H1 (cell line): ENCODE measurements around the gene WDFY3. TPM values are rescaled to one million over a fixed set of nuclear protein-coding genes. Genes with fewer than 3 reads are reported as not detected.

Experiments used
- CTCF ChIA-PET: fragments of 300-600 bp; sonication (Branson Sonifier 250); formaldehyde crosslinking; loops from one replicate; lab custom pipeline; 2021; ENCODE audit not compliant: partially characterized antibody; lab: Charles Lee
- POLR2A ChIA-PET: fragments of 300-600 bp; sonication (Branson Sonifier 250); formaldehyde crosslinking; loops from one replicate; lab custom pipeline; 2021; ENCODE audit warnings: inconsistent platforms; ENCODE audit not compliant: partially characterized antibody; lab: Charles Lee
- DNase-seq, 2 experiments: peaks; one replicate each; pipeline versions ENCODE4 v3.0.0 to v3.0.0-alpha.2; 2010 to 2022; ENCODE audit warnings: low spot score in 2 of 2, low read depth in 1 of 2, mixed read lengths in 1 of 2
- FAIRE-seq: peaks from 2 replicates; lab custom pipeline; 2011; peaks lifted over from hg19 to GRCh38; lab: Jason Lieb, UNC
- H2AFZ ChIP-seq: 2 replicates; pipeline ENCODE4 v1.8.1; 2012; ENCODE audit warnings: low read length, inconsistent platforms
- H2AK5ac ChIP-seq: 2 replicates; pipeline ENCODE4 v1.6.1; 2013; ENCODE audit warnings: low read depth, low read length
- H2BK120ac ChIP-seq: replicated peaks from 2 replicates; pipeline ENCODE3; 2013; ENCODE audit warnings: low read depth, low read length, inconsistent platforms
- H2BK12ac ChIP-seq: 2 replicates; pipeline ENCODE4 v1.6.1; 2013; ENCODE audit warnings: low read depth, low read length
- H2BK15ac ChIP-seq: 2 replicates; pipeline ENCODE4 v1.6.1; 2013; ENCODE audit warnings: low read length
- H2BK20ac ChIP-seq: 2 replicates; pipeline ENCODE4 v1.6.1; 2013; ENCODE audit warnings: low read length
- H2BK5ac ChIP-seq: 2 replicates; pipeline ENCODE4 v1.6.1; 2013; ENCODE audit warnings: low read depth, low read length
- H3K14ac ChIP-seq: 2 replicates; pipeline ENCODE4 v1.6.1; 2013; ENCODE audit warnings: inconsistent platforms; ENCODE audit not compliant: insufficient read length
- H3K18ac ChIP-seq: 2 replicates; pipeline ENCODE4 v1.6.1; 2013; ENCODE audit warnings: low read length; ENCODE audit errors: extremely low read depth
- H3K23ac ChIP-seq: 2 replicates; pipeline ENCODE4 v1.6.1; 2013; ENCODE audit warnings: inconsistent platforms; ENCODE audit not compliant: insufficient read length
- H3K23me2 ChIP-seq: 2 replicates; pipeline ENCODE4 v1.6.1; 2013; ENCODE audit warnings: low read depth, low read length
- H3K27ac ChIP-seq: 2 replicates; pipeline ENCODE4 v1.6.1; 2011; ENCODE audit warnings: low read depth, low read length, inconsistent platforms
- H3K27me3 ChIP-seq, 4 experiments: replicated peaks in 1 of 4; 1 replicate in 1 of 4; 2 replicates in 3 of 4; pipeline versions ENCODE4 v1.6.1 to v1.8.1; 2011 to 2013; ENCODE audit warnings: low read length in 3 of 4, mild to moderate bottlenecking in 3 of 4, inconsistent platforms in 2 of 4, mixed read lengths in 2 of 4, moderate library complexity in 1 of 4; ENCODE audit not compliant: control insufficient read depth in 3 of 4, insufficient read depth in 3 of 4; ENCODE audit errors: extremely low read depth in 1 of 4
- H3K36me3 ChIP-seq, 4 experiments: 2 replicates each; pipeline versions ENCODE4 v1.6.1 to v1.8.1; 2011 to 2013; ENCODE audit warnings: mild to moderate bottlenecking in 4 of 4, low read length in 3 of 4, moderate library complexity in 2 of 4, control low read depth in 1 of 4, inconsistent platforms in 1 of 4; ENCODE audit not compliant: insufficient read depth in 4 of 4, control insufficient read depth in 2 of 4
- H3K4ac ChIP-seq: replicated peaks from 2 replicates; pipeline ENCODE3; 2013; ENCODE audit warnings: low read length, low read depth, mixed read lengths, inconsistent platforms; ENCODE audit not compliant: insufficient read length
- H3K4me1 ChIP-seq, 4 experiments: replicated peaks in 1 of 4; 1 replicate in 1 of 4; 2 replicates in 3 of 4; pipeline versions ENCODE4 v1.6.1 to v1.8.1; 2011 to 2013; ENCODE audit warnings: low read length in 3 of 4, inconsistent platforms in 2 of 4, mixed read lengths in 1 of 4; ENCODE audit not compliant: insufficient read depth in 4 of 4, control insufficient read depth in 3 of 4
- H3K4me2 ChIP-seq, 2 experiments: 2 replicates each; pipeline versions ENCODE4 v1.6.1 to v1.8.1; 2011 to 2013; ENCODE audit warnings: low read depth in 2 of 2, low read length in 2 of 2, control low read depth in 1 of 2, inconsistent platforms in 1 of 2, mild to moderate bottlenecking in 1 of 2; ENCODE audit not compliant: insufficient read depth in 1 of 2
- H3K4me3 ChIP-seq, 4 experiments: fragments of 200-600, 300-600 bp in 1 of 4; sonication (generic), shearing (Covaris generic), sonication (Bioruptor Twin) in 1 of 4; 2 replicates each; pipeline versions ENCODE4 v1.5.1 to v1.8.1; 2011 to 2016; ENCODE audit warnings: low read length in 4 of 4, low read depth in 3 of 4, control low read depth in 2 of 4, inconsistent platforms in 2 of 4, mild to moderate bottlenecking in 2 of 4, mixed read lengths in 1 of 4, moderate library complexity in 1 of 4; ENCODE audit not compliant: insufficient read depth in 2 of 4; ENCODE audit errors: extremely low read depth in 1 of 4
- H3K56ac ChIP-seq: replicated peaks from 2 replicates; pipeline ENCODE3; 2013; ENCODE audit warnings: low read depth, mild to moderate bottlenecking, mixed read lengths, low read length, inconsistent platforms; ENCODE audit not compliant: insufficient read length
- H3K79me1 ChIP-seq: 2 replicates; pipeline ENCODE4 v1.6.1; 2013; ENCODE audit warnings: low read depth, low read length, control low read depth
- H3K79me2 ChIP-seq, 2 experiments: 2 replicates each; pipeline versions ENCODE4 v1.6.1 to v1.8.1; 2012 to 2013; ENCODE audit warnings: low read length in 2 of 2, mild to moderate bottlenecking in 2 of 2, inconsistent platforms in 1 of 2; ENCODE audit not compliant: insufficient read depth in 2 of 2, control insufficient read depth in 1 of 2
- H3K9ac ChIP-seq, 4 experiments: replicated peaks in 1 of 4; 1 replicate in 1 of 4; 2 replicates in 3 of 4; pipeline versions ENCODE4 v1.6.1 to v1.8.1; 2011 to 2013; ENCODE audit warnings: low read depth in 3 of 4, low read length in 3 of 4, control low read depth in 2 of 4, mild to moderate bottlenecking in 2 of 4, moderate library complexity in 2 of 4, inconsistent platforms in 1 of 4; ENCODE audit errors: extremely low read depth in 1 of 4
- H3K9me3 ChIP-seq, 2 experiments: 2 replicates each; pipeline versions ENCODE4 v1.6.1 to v1.8.1; 2012 to 2013; ENCODE audit warnings: mild to moderate bottlenecking in 2 of 2, moderate library complexity in 2 of 2, control low read depth in 1 of 2, inconsistent platforms in 1 of 2, low read depth in 1 of 2, low read length in 1 of 2, mixed read lengths in 1 of 2; ENCODE audit not compliant: insufficient read depth in 2 of 2
- H4K20me1 ChIP-seq, 2 experiments: replicated peaks in 1 of 2; 2 replicates each; pipeline versions ENCODE3 to v1.8.1; 2011 to 2013; ENCODE audit warnings: inconsistent platforms in 2 of 2, low read length in 2 of 2, mild to moderate bottlenecking in 1 of 2; ENCODE audit not compliant: insufficient read depth in 2 of 2, control insufficient read depth in 1 of 2
- H4K5ac ChIP-seq: 2 replicates; pipeline ENCODE4 v1.6.1; 2013; ENCODE audit warnings: low read length, low read depth, mixed read lengths, inconsistent platforms; ENCODE audit not compliant: insufficient read length
- H4K8ac ChIP-seq: 2 replicates; pipeline ENCODE4 v1.8.0; 2013; ENCODE audit warnings: mild to moderate bottlenecking, moderate library complexity, low read length, inconsistent platforms; ENCODE audit not compliant: insufficient read depth; ENCODE audit errors: extremely low read depth
- H4K91ac ChIP-seq: replicated peaks from 2 replicates; pipeline ENCODE3; 2013; ENCODE audit warnings: low read length, mixed read lengths, inconsistent platforms; ENCODE audit not compliant: insufficient read length
- CBX8 ChIP-seq: fragments of 300-800, 300-1000 bp; sonication (generic); IDR thresholded peaks from 2 replicates; pipeline ENCODE4 v1.7.1; 2016; ENCODE audit warnings: low read depth, low read length, borderline replicate concordance
- CTBP2 ChIP-seq: IDR thresholded peaks from 2 replicates; pipeline ENCODE4 v1.7.0; 2011; ENCODE audit warnings: borderline replicate concordance, mild to moderate bottlenecking, moderate library complexity, mixed read lengths, low read length; ENCODE audit not compliant: insufficient read depth, insufficient read length
- GTF2F1 ChIP-seq: IDR thresholded peaks from 2 replicates; pipeline ENCODE4 v1.6.1; 2012; ENCODE audit warnings: low read depth, low read length, improper control_type of control experiment, borderline replicate concordance
- PHF8 ChIP-seq: fragments of 200-600 bp; sonication (generic); conservative IDR thresholded peaks from 2 replicates; pipeline ENCODE4 v1.7.1; 2012; ENCODE audit warnings: low read depth, mild to moderate bottlenecking, inconsistent platforms, low read length, moderate library complexity
- SRF ChIP-seq: IDR thresholded peaks from 2 replicates; pipeline ENCODE4 v1.6.1; 2011; ENCODE audit warnings: mild to moderate bottlenecking, low read depth, low read length, moderate library complexity
- SUZ12 ChIP-seq: fragments of 200-600 bp; sonication (generic); IDR thresholded peaks from 2 replicates; pipeline ENCODE4 v1.6.1; 2012; ENCODE audit warnings: mild to moderate bottlenecking, inconsistent platforms, low read length, moderate library complexity, mixed read lengths
- TAF7 ChIP-seq: optimal IDR thresholded peaks from 2 replicates; pipeline ENCODE3; 2011; ENCODE audit warnings: low read depth, mild to moderate bottlenecking, inconsistent platforms, low read length, moderate library complexity, borderline replicate concordance
- WGBS, 2 experiments: shearing (Covaris generic) in 1 of 2; methylation state at CpG; one replicate each; pipeline versions ENCODE4 v1.1.6 to v1.1.7; 2013 to 2015; ENCODE audit warnings: low lambda C conversion rate in 2 of 2, mixed read lengths in 2 of 2, inconsistent platforms in 1 of 2, low coverage in 1 of 2, missing lambda C conversion rate in 1 of 2; ENCODE audit not compliant: insufficient replicate concordance in 2 of 2, insufficient coverage in 1 of 2, insufficient read length in 1 of 2; ENCODE audit errors: extremely low coverage in 1 of 2, missing lambda C conversion rate in 1 of 2; 5-methylcytosine and 5-hydroxymethylcytosine counted together
- polyA plus RNA-seq, 7 experiments: library from polyadenylated mRNA; depleted of rRNA in 3 of 7; stranded (reverse) in 5 of 7; unstranded in 2 of 7; fragments of >200 nt in 5 of 7; fragments of 200-250 nt in 2 of 7; gene quantifications; 1 replicate in 5 of 7; 2 replicates in 1 of 7; 4 replicates in 1 of 7; pipeline versions ENCODE4 v1.2.1 to v1.2.3, GENCODE V29; 2011 to 2013; ENCODE audit warnings: missing spikeins in 2 of 7, mixed read lengths in 2 of 7
- total RNA-seq: library from RNA; stranded (reverse); fragmentation: NEBNext Ultra II Directional; extraction: Animal tissue kit (Norgen Biotek cat#: 25700); gene quantifications from 2 replicates; pipeline ENCODE4 v1.2.1, GENCODE V29; 2021
- TF ChIP-seq, protein P1 (sequence below): IDR thresholded peaks from 2 replicates; pipeline ENCODE4 v1.6.1; 2012; ENCODE audit warnings: inconsistent platforms
- TF ChIP-seq, protein P2 (sequence below): IDR thresholded peaks from 2 replicates; pipeline ENCODE4 v1.6.1; 2011; ENCODE audit warnings: low read length, improper control_type of control experiment

The WDFY3 gene
- total and polyA plus RNA-seq, 2 of the 8 experiments (the other 6 are each of a cell fraction or from before 2014, with no cell fraction given): 25.6 to 62.4 TPM

DNA sequence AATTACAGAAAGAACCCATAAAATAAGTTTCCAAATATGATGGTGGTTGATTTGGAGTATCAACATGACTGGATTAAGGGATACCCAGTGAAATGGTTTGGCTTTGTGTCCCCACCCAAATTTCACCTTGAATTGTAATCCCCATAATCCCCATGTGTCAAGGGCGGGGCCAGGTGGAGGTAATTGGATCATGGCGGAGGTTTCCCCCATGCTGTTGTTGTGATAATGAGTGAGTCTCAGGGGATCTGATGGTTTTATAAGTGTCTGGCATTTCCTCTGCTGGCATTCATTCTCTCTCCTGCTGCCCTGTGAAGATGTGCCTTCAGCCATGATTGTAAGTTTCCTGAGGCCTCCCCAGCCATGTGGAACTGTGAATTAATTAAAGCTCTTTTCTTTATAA is 39.1 kb downstream of the WDFY3 start:
- H3K9ac ChIP-seq: no peak overlapping the region
- no peak overlapping the region for H3K4ac ChIP-seq
- DNase-seq: no peak
- H3K4me3 ChIP-seq: no peak overlapping the region
- H2BK20ac ChIP-seq: no peak overlapping the region
- H2AK5ac ChIP-seq: no peak overlapping the region
- H3K79me2 ChIP-seq: peaks cover 0 to 37% of the 10 kb centered on the region in 2 experiments; a peak in 2 of 4 replicates
- H2BK5ac ChIP-seq: no peak overlapping the region
- H2BK12ac ChIP-seq: no peak overlapping the region
- no peak overlapping the region for H3K18ac ChIP-seq
- ChIA-PET CTCF (no interaction called here), POLR2A (no interaction called here)
- no peak overlapping the region for H4K5ac ChIP-seq
- H3K56ac ChIP-seq: no peak overlapping the region
- H3K27me3 ChIP-seq: no peaks in the 10 kb centered on the region
- no peaks in the 10 kb centered on the region for H4K20me1 ChIP-seq
- no peak overlapping the region for H3K14ac ChIP-seq
- H3K27ac ChIP-seq: no peak overlapping the region
- FAIRE-seq: no peak
- WGBS, 2 experiments: 59% methylated on average over 2 of the region's 2 CpGs; no CpG with 5 or more reads in 1 of the 2 experiments
- H3K9me3 ChIP-seq: no peaks in the 10 kb centered on the region
- H4K8ac ChIP-seq: no peak overlapping the region
- H3K4me2 ChIP-seq: no peak overlapping the region
- H3K23me2 ChIP-seq: no peaks in the 10 kb centered on the region
- H4K91ac ChIP-seq: no peak overlapping the region
- H3K4me1 ChIP-seq: peaks cover 0 to 2% (median 1%) of the 10 kb centered on the region in 4 experiments; a peak in 3 of 7 replicates
- no peaks in the 10 kb centered on the region for H3K79me1 ChIP-seq
- no peak overlapping the region for H3K23ac ChIP-seq
- H2BK15ac ChIP-seq: no peak overlapping the region
- H3K36me3 ChIP-seq: peaks cover 0 to 6% (median 2%) of the 10 kb centered on the region in 4 experiments; a peak in 3 of 8 replicates
- H2AFZ ChIP-seq: no peak overlapping the region
- TF ChIP-seq, protein P1, sequence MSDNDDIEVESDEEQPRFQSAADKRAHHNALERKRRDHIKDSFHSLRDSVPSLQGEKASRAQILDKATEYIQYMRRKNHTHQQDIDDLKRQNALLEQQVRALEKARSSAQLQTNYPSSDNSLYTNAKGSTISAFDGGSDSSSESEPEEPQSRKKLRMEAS: no peak
- TF ChIP-seq PHF8 (no peak), GTF2F1 (no peak), TAF7 (no peak), CBX8 (no peak), CTBP2 (no peak), SRF (no peak), SUZ12 (no peak)
- TF ChIP-seq, protein P2, sequence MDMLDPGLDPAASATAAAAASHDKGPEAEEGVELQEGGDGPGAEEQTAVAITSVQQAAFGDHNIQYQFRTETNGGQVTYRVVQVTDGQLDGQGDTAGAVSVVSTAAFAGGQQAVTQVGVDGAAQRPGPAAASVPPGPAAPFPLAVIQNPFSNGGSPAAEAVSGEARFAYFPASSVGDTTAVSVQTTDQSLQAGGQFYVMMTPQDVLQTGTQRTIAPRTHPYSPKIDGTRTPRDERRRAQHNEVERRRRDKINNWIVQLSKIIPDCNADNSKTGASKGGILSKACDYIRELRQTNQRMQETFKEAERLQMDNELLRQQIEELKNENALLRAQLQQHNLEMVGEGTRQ: no peak
- TF ChIP-seq, all 59 proteins: peak for 0
- H2BK120ac ChIP-seq: no peak overlapping the region
